Keratinocyte (primary cell): ENCODE measurements around the gene INCA1. TPM values are rescaled to one million over a fixed set of nuclear protein-coding genes. Genes with fewer than 3 reads are reported as not detected.

Source experiments
- DNase-seq: peaks from one replicate; pipeline ENCODE4 v3.0.0-alpha.2; 2011; ENCODE audit warnings: low read depth, missing footprints, low spot score
- FAIRE-seq: peaks from 2 replicates; lab custom pipeline; 2011; peaks lifted over from hg19 to GRCh38; lab: Jason Lieb, UNC
- H2AFZ ChIP-seq: 2 replicates; pipeline ENCODE4 v1.6.0; 2012; ENCODE audit warnings: low read length, control low read depth, inconsistent platforms; ENCODE audit not compliant: control insufficient read depth
- H3K27ac ChIP-seq: 2 replicates; pipeline ENCODE4 v1.5.1; 2011; ENCODE audit warnings: low read length; ENCODE audit not compliant: control insufficient read depth, insufficient read depth
- H3K27me3 ChIP-seq: 3 replicates; pipeline ENCODE4 v1.6.0; 2011; ENCODE audit warnings: low read length; ENCODE audit not compliant: control insufficient read depth, insufficient read depth; ENCODE audit errors: extremely low read depth
- H3K36me3 ChIP-seq, 2 experiments: 2 replicates in 1 of 2; 3 replicates in 1 of 2; pipeline ENCODE4 v1.5.1; 2011; ENCODE audit warnings: low read length in 2 of 2, mild to moderate bottlenecking in 1 of 2; ENCODE audit not compliant: control insufficient read depth in 2 of 2, insufficient read depth in 2 of 2; ENCODE audit errors: extremely low read depth in 1 of 2
- H3K4me1 ChIP-seq: 3 replicates; pipeline ENCODE4 v1.5.1; 2011; ENCODE audit warnings: low read length; ENCODE audit not compliant: control insufficient read depth, insufficient read depth; ENCODE audit errors: extremely low read depth
- H3K4me2 ChIP-seq: 3 replicates; pipeline ENCODE4 v1.6.0; 2011; ENCODE audit warnings: low read depth, low read length; ENCODE audit not compliant: control insufficient read depth, insufficient read depth; ENCODE audit errors: extremely low read depth
- H3K4me3 ChIP-seq, 3 experiments: fragments of 200-600 bp in 1 of 3; sonication (generic) in 1 of 3; 2 replicates in 2 of 3; 3 replicates in 1 of 3; pipeline ENCODE4 v1.5.1; 2011 to 2016; ENCODE audit warnings: low read length in 3 of 3, mild to moderate bottlenecking in 3 of 3, control low read depth in 2 of 3, inconsistent platforms in 1 of 3, low read depth in 1 of 3, mixed read lengths in 1 of 3, mixed run types in 1 of 3, moderate library complexity in 1 of 3; ENCODE audit not compliant: control insufficient read depth in 2 of 3, insufficient read depth in 2 of 3; ENCODE audit errors: extremely low read depth in 1 of 3
- H3K79me2 ChIP-seq: 2 replicates; pipeline ENCODE4 v1.6.0; 2012; ENCODE audit warnings: low read length; ENCODE audit not compliant: control insufficient read depth, insufficient read depth
- H3K9ac ChIP-seq: 3 replicates; pipeline ENCODE4 v1.6.0; 2011; ENCODE audit warnings: low read length; ENCODE audit not compliant: control insufficient read depth, insufficient read depth; ENCODE audit errors: extremely low read depth
- H3K9me1 ChIP-seq: 3 replicates; pipeline ENCODE4 v1.6.0; 2011; ENCODE audit warnings: low read length; ENCODE audit not compliant: control insufficient read depth, insufficient read depth; ENCODE audit errors: extremely low read depth
- H3K9me3 ChIP-seq: 2 replicates; pipeline ENCODE4 v1.5.1; 2012; ENCODE audit warnings: low read depth, low read length; ENCODE audit not compliant: control insufficient read depth
- H4K20me1 ChIP-seq: 3 replicates; pipeline ENCODE4 v1.6.0; 2011; ENCODE audit warnings: low read length; ENCODE audit not compliant: control insufficient read depth, insufficient read depth; ENCODE audit errors: extremely low read depth
- EZH2 ChIP-seq: IDR thresholded peaks from one replicate; pipeline ENCODE4 v1.6.1; 2012; ENCODE audit warnings: inconsistent platforms, mild to moderate bottlenecking, low read length, moderate library complexity
- dilution Hi-C: fragments of 300-500 bp; cut with MboI; formaldehyde crosslinking; loops from one replicate; pipeline ENCODE4 v1.7.0; 2020; ENCODE audit warnings: low sequenced_read_pairs; ENCODE audit not compliant: extremely low pct_ligation_motif_present
- polyA plus RNA-seq, 5 experiments: library from polyadenylated mRNA; depleted of rRNA in 3 of 5; stranded (reverse) in 3 of 5; stranded (forward) in 1 of 5; unstranded in 1 of 5; fragments of >200 nt; gene quantifications; 1 replicate in 1 of 5; 2 replicates in 3 of 5; 3 replicates in 1 of 5; pipeline versions ENCODE4 v1.2.1 to v1.2.3, GENCODE V29; 2011 to 2012; ENCODE audit warnings: missing spikeins in 2 of 5, low read depth in 1 of 5, low replicate concordance in 1 of 5
- TF ChIP-seq, protein P1 (sequence below), 3 experiments: IDR thresholded peaks in 1 of 3; conservative IDR thresholded peaks in 1 of 3; optimal IDR thresholded peaks in 1 of 3; 2 replicates in 2 of 3; 3 replicates in 1 of 3; pipeline versions ENCODE3 to v1.5.1; 2011; ENCODE audit warnings: low read length in 3 of 3, mild to moderate bottlenecking in 3 of 3, moderate library complexity in 2 of 3, control low read depth in 1 of 3, inconsistent platforms in 1 of 3; ENCODE audit not compliant: insufficient read depth in 2 of 3; ENCODE audit errors: extremely low read depth in 1 of 3

Gene INCA1
- polyA plus RNA-seq, 1 donor (not counting 4 experiments of a cell fraction or from before 2014, with no cell fraction given), result 0.21 TPM

DNA sequence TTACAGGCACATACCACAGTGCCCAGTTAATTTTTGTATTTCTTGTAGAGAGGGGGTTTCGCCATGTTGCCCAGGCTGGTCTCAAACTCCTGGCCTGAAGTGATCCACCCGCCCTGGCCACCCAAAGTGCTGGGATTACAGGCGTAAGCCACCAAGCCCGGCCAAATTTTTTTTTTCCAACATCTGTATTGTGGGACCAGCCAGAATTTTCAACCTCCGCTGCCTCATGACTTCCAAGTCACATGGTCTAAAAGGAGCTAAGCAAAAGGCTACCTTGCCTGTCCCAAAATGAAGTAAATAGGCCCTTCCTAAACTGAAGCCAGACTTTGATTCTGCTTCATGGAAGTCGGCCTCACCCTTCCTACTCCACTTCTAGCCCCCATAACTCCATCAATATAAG, 25.5 kb downstream of the INCA1 start:
- Histone ChIP-seq H3K4me3 (no peak overlapping the region), H3K9ac (no peak overlapping the region), H3K36me3 (peaks cover 25 to 39% of the 10 kb centered on the region in 2 experiments), H3K9me3 (no peaks in the 10 kb centered on the region), H3K27me3 (no peaks in the 10 kb centered on the region), H4K20me1 (no peaks in the 10 kb centered on the region), H3K9me1 (no peaks in the 10 kb centered on the region), H3K4me1 (peaks cover 21% of the 10 kb centered on the region), H3K27ac (no peak overlapping the region), H3K79me2 (no peaks in the 10 kb centered on the region), H2AFZ (no peak overlapping the region), H3K4me2 (no peak overlapping the region)
- dilution Hi-C loops, result no loop called here
- TF ChIP-seq, protein P1, sequence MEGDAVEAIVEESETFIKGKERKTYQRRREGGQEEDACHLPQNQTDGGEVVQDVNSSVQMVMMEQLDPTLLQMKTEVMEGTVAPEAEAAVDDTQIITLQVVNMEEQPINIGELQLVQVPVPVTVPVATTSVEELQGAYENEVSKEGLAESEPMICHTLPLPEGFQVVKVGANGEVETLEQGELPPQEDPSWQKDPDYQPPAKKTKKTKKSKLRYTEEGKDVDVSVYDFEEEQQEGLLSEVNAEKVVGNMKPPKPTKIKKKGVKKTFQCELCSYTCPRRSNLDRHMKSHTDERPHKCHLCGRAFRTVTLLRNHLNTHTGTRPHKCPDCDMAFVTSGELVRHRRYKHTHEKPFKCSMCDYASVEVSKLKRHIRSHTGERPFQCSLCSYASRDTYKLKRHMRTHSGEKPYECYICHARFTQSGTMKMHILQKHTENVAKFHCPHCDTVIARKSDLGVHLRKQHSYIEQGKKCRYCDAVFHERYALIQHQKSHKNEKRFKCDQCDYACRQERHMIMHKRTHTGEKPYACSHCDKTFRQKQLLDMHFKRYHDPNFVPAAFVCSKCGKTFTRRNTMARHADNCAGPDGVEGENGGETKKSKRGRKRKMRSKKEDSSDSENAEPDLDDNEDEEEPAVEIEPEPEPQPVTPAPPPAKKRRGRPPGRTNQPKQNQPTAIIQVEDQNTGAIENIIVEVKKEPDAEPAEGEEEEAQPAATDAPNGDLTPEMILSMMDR (optimal IDR thresholded peaks at IDR 0.05 in 1 of 3, IDR thresholded peaks at IDR 0.05 in 1 of 3, conservative IDR thresholded peaks at IDR 0.05 in 1 of 3; ENCODE audit: extremely low read depth in 1 of 3, insufficient read depth in 2 of 3, low read length in 3 of 3), result no peak
- no peak for TF ChIP-seq EZH2
- DNase-seq (no peak), FAIRE-seq (no peak)

DNA sequence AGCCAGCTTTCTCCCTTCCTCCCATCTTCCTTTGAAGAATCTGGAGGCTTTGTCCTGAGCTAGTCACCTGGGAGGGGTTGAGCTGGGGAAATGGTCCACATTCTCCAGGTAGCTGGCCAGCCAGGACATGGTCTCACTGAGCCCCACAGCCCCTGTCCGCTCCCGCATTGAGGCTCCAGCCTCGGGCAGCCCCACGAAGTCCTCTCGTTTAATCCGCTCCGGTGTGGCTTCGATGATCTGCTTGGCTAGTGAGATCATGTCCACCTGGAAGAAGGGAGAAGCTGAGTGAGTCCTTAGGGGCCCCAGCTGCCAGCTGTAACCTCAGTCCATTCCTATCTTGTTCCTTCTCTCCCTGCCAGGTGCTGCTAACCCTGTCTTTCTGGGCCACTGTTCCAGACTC, 27.0 kb downstream of the INCA1 start:
- no peak overlapping the region for H2AFZ ChIP-seq
- no peak overlapping the region for H3K9ac ChIP-seq
- H3K9me1 ChIP-seq, result no peaks in the 10 kb centered on the region
- H3K27me3 ChIP-seq, result no peaks in the 10 kb centered on the region
- no peak for FAIRE-seq
- TF ChIP-seq EZH2, result no peak
- TF ChIP-seq, protein P1 (optimal IDR thresholded peaks at IDR 0.05 in 1 of 3, IDR thresholded peaks at IDR 0.05 in 1 of 3, conservative IDR thresholded peaks at IDR 0.05 in 1 of 3; ENCODE audit: extremely low read depth in 1 of 3, insufficient read depth in 2 of 3, low read length in 3 of 3), result no peak
- H3K4me1 ChIP-seq, result peaks cover 31% of the 10 kb centered on the region
- no peak for DNase-seq
- no peaks in the 10 kb centered on the region for H3K9me3 ChIP-seq
- peaks cover 3% of the 10 kb centered on the region for H3K79me2 ChIP-seq
- no peak overlapping the region for H3K4me3 ChIP-seq
- dilution Hi-C loops, result no loop called here
- no peaks in the 10 kb centered on the region for H4K20me1 ChIP-seq
- no peak overlapping the region for H3K4me2 ChIP-seq
- H3K36me3 ChIP-seq, result peaks cover 25 to 34% of the 10 kb centered on the region in 2 experiments
- H3K27ac ChIP-seq, result no peak overlapping the region
